ENCODE measurements around the gene PTPN1.
"Not testable (repeated sequence)": the region's sequence is repeated elsewhere in the genome, so short reads cannot be mapped to it uniquely, and the experiment has no call there.

PTPN1 gene

GRCh38 chr20:50595988-50596693 is 86.0 kb downstream of the PTPN1 start:
- DNase-seq: no peak

GRCh38 chr20:50596694-50597021 is 86.5 kb downstream of the PTPN1 start:
- no peak for DNase-seq

- no peak for DNase-seq
Observed at GRCh38 chr20:50597406-50597969, 87.3 kb downstream of the PTPN1 start.

- DNase-seq: no peak
Observed at GRCh38 chr20:50598074-50598473, 87.9 kb downstream of the PTPN1 start.

GRCh38 chr20:50598768-50599167 is 88.6 kb downstream of the PTPN1 start:
- DNase-seq: not testable (repeated sequence)

- DNase-seq: no peak
Observed at GRCh38 chr20:50600281-50600895, 90.2 kb downstream of the PTPN1 start.

GRCh38 chr20:50601511-50602431 is 91.6 kb downstream of the PTPN1 start:
- DNase-seq: no peak

GRCh38 chr20:50602432-50603088 is 92.4 kb downstream of the PTPN1 start:
- no peak for DNase-seq

GRCh38 chr20:50604451-50604850 is 94.3 kb downstream of the PTPN1 start:
- DNase-seq: no peak

- DNase-seq: no peak
Observed at GRCh38 chr20:50605136-50605535, 95.0 kb downstream of the PTPN1 start.

- no peak for DNase-seq
Observed at GRCh38 chr20:50607436-50607835, 97.3 kb downstream of the PTPN1 start.

GRCh38 chr20:50607850-50608749 is 97.9 kb downstream of the PTPN1 start:
- no peak for DNase-seq

GRCh38 chr20:50608750-50609104 is 98.5 kb downstream of the PTPN1 start:
- DNase-seq: no peak

GRCh38 chr20:50609438-50609989 is 99.3 kb downstream of the PTPN1 start:
- DNase-seq: no peak

GRCh38 chr20:50610212-50610718 is 100.1 kb downstream of the PTPN1 start:
- no peak for DNase-seq

- no peak for DNase-seq
Observed at GRCh38 chr20:50611128-50611810, 101.1 kb downstream of the PTPN1 start.

- no peak for DNase-seq
Observed at GRCh38 chr20:50613438-50614169, 103.4 kb downstream of the PTPN1 start.

GRCh38 chr20:50615407-50615806 is 105.2 kb downstream of the PTPN1 start:
- DNase-seq: no peak

GRCh38 chr20:50617022-50617421 is 106.8 kb downstream of the PTPN1 start:
- no peak for DNase-seq

- DNase-seq: no peak
Observed at GRCh38 chr20:50618537-50618936, 108.4 kb downstream of the PTPN1 start.
